H9 (cell line): ENCODE data around the gene PARD3. TPM values are rescaled to one million over a fixed set of nuclear protein-coding genes. Genes with fewer than 3 reads are reported as not detected.

Experiments used
- DNase-seq: peaks from one replicate; pipeline ENCODE4 v3.0.0-alpha.2; 2017
- H2AFZ ChIP-seq: one replicate; pipeline ENCODE4 v1.6.1; 2013; ENCODE audit warnings: mild to moderate bottlenecking, low read length, control low read depth, moderate library complexity
- H2AK5ac ChIP-seq: 2 replicates; pipeline ENCODE4 v1.6.1; 2013; ENCODE audit warnings: low read length, control low read depth, mixed read lengths; ENCODE audit not compliant: insufficient read length
- H2BK120ac ChIP-seq: one replicate; pipeline ENCODE4 v1.6.1; 2013; ENCODE audit warnings: low read depth, mild to moderate bottlenecking, low read length, control low read depth, inconsistent platforms; ENCODE audit not compliant: poor library complexity, severe bottlenecking
- H2BK12ac ChIP-seq: 2 replicates; pipeline ENCODE4 v1.6.1; 2013; ENCODE audit warnings: low read length, control low read depth, mixed read lengths, low read depth; ENCODE audit not compliant: insufficient read length
- H2BK15ac ChIP-seq: 2 replicates; pipeline ENCODE4 v1.6.1; 2013; ENCODE audit warnings: low read depth, low read length, control low read depth
- H2BK20ac ChIP-seq: one replicate; pipeline ENCODE4 v1.6.1; 2013; ENCODE audit warnings: low read depth, mild to moderate bottlenecking, low read length, control low read depth, inconsistent platforms; ENCODE audit not compliant: poor library complexity, severe bottlenecking
- H2BK5ac ChIP-seq: 2 replicates; pipeline ENCODE4 v1.6.1; 2013; ENCODE audit warnings: low read length, control low read depth, mixed read lengths; ENCODE audit not compliant: insufficient read length
- H3K14ac ChIP-seq: 2 replicates; pipeline ENCODE4 v1.6.1; 2013; ENCODE audit warnings: low read length, control low read depth; ENCODE audit not compliant: insufficient read depth
- H3K18ac ChIP-seq: 2 replicates; pipeline ENCODE4 v1.6.1; 2013; ENCODE audit warnings: low read depth, mild to moderate bottlenecking, mixed read lengths, low read length, control low read depth; ENCODE audit not compliant: insufficient read length
- H3K23ac ChIP-seq: 2 replicates; pipeline ENCODE4 v1.6.1; 2013; ENCODE audit warnings: low read length, control low read depth, mixed read lengths, low read depth; ENCODE audit not compliant: insufficient read length
- H3K23me2 ChIP-seq: 2 replicates; pipeline ENCODE4 v1.6.1; 2013; ENCODE audit warnings: low read depth, mild to moderate bottlenecking, mixed read lengths, low read length, control low read depth; ENCODE audit not compliant: insufficient read length, poor library complexity, severe bottlenecking
- H3K27ac ChIP-seq: 2 replicates; pipeline ENCODE4 v1.5.1; 2013; ENCODE audit warnings: low read length, control low read depth, mixed read lengths, low read depth; ENCODE audit not compliant: insufficient read length
- H3K27me3 ChIP-seq: 2 replicates; pipeline ENCODE4 v1.6.1; 2013; ENCODE audit warnings: low read length, control low read depth, inconsistent platforms; ENCODE audit not compliant: insufficient read depth
- H3K4ac ChIP-seq: 2 replicates; pipeline ENCODE4 v1.6.1; 2013; ENCODE audit warnings: low read depth, mild to moderate bottlenecking, control low read depth, inconsistent platforms, low read length, moderate library complexity
- H3K4me1 ChIP-seq: 2 replicates; pipeline ENCODE4 v1.6.1; 2013; ENCODE audit warnings: low read length, control low read depth, inconsistent platforms; ENCODE audit not compliant: insufficient read depth
- H3K4me2 ChIP-seq: 2 replicates; pipeline ENCODE4 v1.6.1; 2013; ENCODE audit warnings: low read length, control low read depth, mixed read lengths; ENCODE audit not compliant: insufficient read length, insufficient read depth
- H3K56ac ChIP-seq: 2 replicates; pipeline ENCODE4 v1.6.1; 2013; ENCODE audit warnings: low read depth, mild to moderate bottlenecking, mixed read lengths, low read length, control low read depth; ENCODE audit not compliant: insufficient read length
- H3K79me1 ChIP-seq: 2 replicates; pipeline ENCODE4 v1.6.1; 2013; ENCODE audit warnings: low read depth, mild to moderate bottlenecking, moderate library complexity, low read length, control low read depth, inconsistent platforms; ENCODE audit not compliant: insufficient read depth, poor library complexity, severe bottlenecking
- H3K79me2 ChIP-seq: 2 replicates; pipeline ENCODE4 v1.6.1; 2013; ENCODE audit warnings: low read length, control low read depth, inconsistent platforms; ENCODE audit not compliant: insufficient read depth
- H3K9ac ChIP-seq: 2 replicates; pipeline ENCODE4 v1.6.1; 2013; ENCODE audit warnings: low read length, control low read depth, mixed read lengths; ENCODE audit not compliant: insufficient read length; ENCODE audit errors: extremely low read depth
- H3K9me3 ChIP-seq: one replicate; pipeline ENCODE4 v1.6.1; 2013; ENCODE audit warnings: low read depth, low read length, inconsistent platforms; ENCODE audit not compliant: control insufficient read depth
- H3T11ph ChIP-seq: one replicate; pipeline ENCODE4 v1.6.1; 2013; ENCODE audit warnings: mild to moderate bottlenecking, low read length, control low read depth, inconsistent platforms
- H4K20me1 ChIP-seq: one replicate; pipeline ENCODE4 v1.6.1; 2013; ENCODE audit not compliant: control insufficient read depth, insufficient read length, insufficient read depth
- H4K5ac ChIP-seq: 2 replicates; pipeline ENCODE4 v1.6.1; 2013; ENCODE audit warnings: low read depth, mild to moderate bottlenecking, mixed read lengths, low read length, control low read depth; ENCODE audit not compliant: insufficient read length
- H4K8ac ChIP-seq: replicated peaks from 2 replicates; pipeline ENCODE4 v1.6.1; 2013; ENCODE audit warnings: low read length, control low read depth, mixed read lengths, low read depth; ENCODE audit not compliant: insufficient read length
- H4K91ac ChIP-seq: 2 replicates; pipeline ENCODE4 v1.6.1; 2013; ENCODE audit warnings: low read depth, mild to moderate bottlenecking, moderate library complexity, mixed read lengths, low read length, control low read depth; ENCODE audit not compliant: insufficient read length
- H3K27ac Mint-ChIP-seq, 3 experiments: 2 replicates in 2 of 3; 3 replicates in 1 of 3; pipeline ENCODE4 v1.8.0; 2020 to 2021; ENCODE audit warnings: mixed read lengths in 3 of 3, mild to moderate bottlenecking in 1 of 3, moderate library complexity in 1 of 3
- H3K27me3 Mint-ChIP-seq: 2 replicates; pipeline ENCODE4 v1.8.0; 2021; ENCODE audit warnings: low read depth, mild to moderate bottlenecking, moderate library complexity, mixed read lengths
- H3K36me3 Mint-ChIP-seq, 3 experiments: 2 replicates in 2 of 3; 3 replicates in 1 of 3; pipeline ENCODE4 v1.8.0; 2020 to 2021; ENCODE audit warnings: low read depth in 3 of 3, mixed read lengths in 3 of 3; ENCODE audit not compliant: insufficient read depth in 1 of 3
- H3K4me1 Mint-ChIP-seq, 2 experiments: 2 replicates each; pipeline ENCODE4 v1.8.0; 2020; ENCODE audit warnings: mixed read lengths in 2 of 2
- H3K4me3 Mint-ChIP-seq, 2 experiments: 2 replicates in 1 of 2; 3 replicates in 1 of 2; pipeline ENCODE4 v1.8.0; 2020 to 2021; ENCODE audit warnings: mild to moderate bottlenecking in 2 of 2, mixed read lengths in 2 of 2, moderate library complexity in 1 of 2
- H3K9me3 Mint-ChIP-seq, 2 experiments: 2 replicates in 1 of 2; 3 replicates in 1 of 2; pipeline ENCODE4 v1.8.0; 2020; ENCODE audit warnings: mild to moderate bottlenecking in 2 of 2, mixed read lengths in 2 of 2, moderate library complexity in 1 of 2
- CTCF ChIP-seq: fragments of 200-600 bp; sonication (generic); conservative IDR thresholded peaks from 3 replicates; pipeline ENCODE4 v1.8.0; 2021; ENCODE audit warnings: antibody characterized with exemption, mild to moderate bottlenecking
- WGBS: extraction: QIAGEN DNeasy Blood & Tissue Kit; methylation state at CpG from one replicate; pipeline ENCODE4 v1.1.7; 2013; ENCODE audit warnings: missing lambda C conversion rate, low lambda C conversion rate, mixed read lengths; ENCODE audit not compliant: insufficient read length; ENCODE audit errors: extremely low coverage; 5-methylcytosine and 5-hydroxymethylcytosine counted together
- total RNA-seq: library from RNA; stranded (reverse); gene quantifications from 2 replicates; pipeline ENCODE4 v1.2.1, GENCODE V29; 2021

The PARD3 gene
- total RNA-seq, 1 experiment from 2014 or later: 44.7 TPM

GRCh38 chr10:34778237-34778636 is 36.9 kb downstream of the PARD3 start:
- Mint-ChIP-seq H3K9me3 (no peaks in the 10 kb centered on the region), H3K27ac (peak overlapping the region in 1 of 3 experiments; percentile 71; a peak in 2 of 7 replicates), H3K27me3 (no peaks in the 10 kb centered on the region), H3K4me1 (peaks cover 42 to 49% of the 10 kb centered on the region in 2 experiments), H3K4me3 (no peak overlapping the region), H3K36me3 (0 out of 7 replicates have a peak, but pooled peaks cover 0 to 3% (median 0%) of the 10 kb centered on the region in 3 experiments)
- H3K23me2 ChIP-seq: no peaks in the 10 kb centered on the region
- TF ChIP-seq CTCF: no peak
- H3K79me2 ChIP-seq: peaks cover 18% of the 10 kb centered on the region; the same call in 1 of the 2 replicates
- no peak overlapping the region for H4K8ac ChIP-seq
- no peak overlapping the region for H3K18ac ChIP-seq
- H3T11ph ChIP-seq: no peak overlapping the region
- H3K4me2 ChIP-seq: no peak overlapping the region
- no peak overlapping the region for H2AK5ac ChIP-seq
- no peaks in the 10 kb centered on the region for H3K79me1 ChIP-seq
- H2BK15ac ChIP-seq: no peak overlapping the region
- no peaks in the 10 kb centered on the region for H3K9me3 ChIP-seq
- H3K4me1 ChIP-seq: peaks cover 9% of the 10 kb centered on the region; the same call in 1 of the 2 replicates
- no peak overlapping the region for H2BK120ac ChIP-seq
- H3K14ac ChIP-seq: no peak overlapping the region
- no peak overlapping the region for H2BK20ac ChIP-seq
- no peak for DNase-seq
- no peak overlapping the region for H4K5ac ChIP-seq
- WGBS: no CpG with 5 or more reads among the region's 3 CpGs
- no peak overlapping the region for H3K9ac ChIP-seq
- no peaks in the 10 kb centered on the region for H3K27me3 ChIP-seq
- H2AFZ ChIP-seq: no peak overlapping the region
- no peak overlapping the region for H3K23ac ChIP-seq
- no peak overlapping the region for H3K4ac ChIP-seq
- no peak overlapping the region for H2BK5ac ChIP-seq
- no peak overlapping the region for H2BK12ac ChIP-seq
- H3K27ac ChIP-seq: no peak overlapping the region
- no peak overlapping the region for H4K91ac ChIP-seq
- no peak overlapping the region for H3K56ac ChIP-seq
- no peaks in the 10 kb centered on the region for H4K20me1 ChIP-seq
